Femur (tissue), 1 donor: ENCODE results near the gene TOP3A.

ENCODE experiments used
- DNase-seq: peaks from one replicate; pipeline ENCODE4 v3.0.0-alpha.2; 2017

Gene TOP3A

GRCh38 chr17:18252160-18252559, 62.6 kb downstream of the TOP3A start:
- no peak for DNase-seq

- DNase-seq = no peak
These were observed 63.6 kb downstream of the TOP3A start for GRCh38 chr17:18251204-18251603.

- DNase-seq = no peak
These were observed 64.1 kb downstream of the TOP3A start for GRCh38 chr17:18250708-18251107.

- no peak for DNase-seq
These were observed 64.5 kb downstream of the TOP3A start for GRCh38 chr17:18250259-18250658.

GRCh38 chr17:18248811-18249210, 66.0 kb downstream of the TOP3A start:
- DNase-seq = no peak

- DNase-seq = peak; percentile 82
These were observed 66.5 kb downstream of the TOP3A start for GRCh38 chr17:18248300-18248731.

GRCh38 chr17:18247613-18248001, 67.2 kb downstream of the TOP3A start:
- DNase-seq = no peak

GRCh38 chr17:18246880-18247612, 67.7 kb downstream of the TOP3A start:
- DNase-seq = peak; percentile 66

GRCh38 chr17:18246109-18246725, 68.6 kb downstream of the TOP3A start:
- DNase-seq = no peak

GRCh38 chr17:18245038-18245776, 69.6 kb downstream of the TOP3A start:
- DNase-seq = no peak

- DNase-seq = no peak
These were observed 73.4 kb downstream of the TOP3A start for GRCh38 chr17:18241229-18241871.

GRCh38 chr17:18240449-18240848, 74.3 kb downstream of the TOP3A start:
- no peak for DNase-seq

GRCh38 chr17:18238299-18238698, 76.5 kb downstream of the TOP3A start:
- DNase-seq = no peak

- no peak for DNase-seq
These were observed 77.3 kb downstream of the TOP3A start for GRCh38 chr17:18237461-18237860.

GRCh38 chr17:18236494-18236893, 78.3 kb downstream of the TOP3A start:
- DNase-seq = no peak

GRCh38 chr17:18235743-18236256, 79.0 kb downstream of the TOP3A start:
- no peak for DNase-seq

GRCh38 chr17:18234853-18235380, 79.9 kb downstream of the TOP3A start:
- DNase-seq = no peak

GRCh38 chr17:18233803-18234518, 80.8 kb downstream of the TOP3A start:
- no peak for DNase-seq

- no peak for DNase-seq
These were observed 83.6 kb downstream of the TOP3A start for GRCh38 chr17:18231164-18231563.

GRCh38 chr17:18230288-18231141, 84.3 kb downstream of the TOP3A start:
- DNase-seq = no peak

- DNase-seq = no peak
These were observed 85.0 kb downstream of the TOP3A start for GRCh38 chr17:18229771-18230170.
